Activated CD4-positive, alpha-beta T cell treated with anti-CD3 and anti-CD28 coated beads for 48 hours (primary cell): ENCODE results near the gene UNC45B.
"Not testable (repeated sequence)": the region's sequence is repeated elsewhere in the genome, so short reads cannot be mapped to it uniquely, and the experiment has no call there.

Experiments used
- DNase-seq: peaks from one replicate; pipeline ENCODE4 v3.0.0-alpha.2; 2020

Gene UNC45B

DNA sequence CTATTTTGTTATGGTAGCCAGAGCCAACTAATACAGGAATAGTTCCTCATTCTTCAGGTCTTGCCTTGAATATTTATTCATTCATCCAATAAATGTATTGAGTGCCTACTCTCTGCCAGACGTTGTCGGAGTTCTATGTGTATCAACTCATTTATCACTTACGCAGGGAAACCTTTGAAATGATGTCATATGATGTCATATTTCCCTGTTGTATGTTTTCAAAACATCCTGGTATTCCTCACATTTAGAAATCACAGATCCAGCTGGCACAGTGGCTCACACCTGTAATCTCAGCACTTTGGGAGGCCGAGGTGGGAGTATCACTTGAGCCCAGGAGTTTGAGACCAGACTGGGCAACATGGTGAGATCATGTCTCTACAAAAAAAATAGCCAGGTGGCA is 2.8 kb upstream of the UNC45B start:
- no peak for DNase-seq

DNA sequence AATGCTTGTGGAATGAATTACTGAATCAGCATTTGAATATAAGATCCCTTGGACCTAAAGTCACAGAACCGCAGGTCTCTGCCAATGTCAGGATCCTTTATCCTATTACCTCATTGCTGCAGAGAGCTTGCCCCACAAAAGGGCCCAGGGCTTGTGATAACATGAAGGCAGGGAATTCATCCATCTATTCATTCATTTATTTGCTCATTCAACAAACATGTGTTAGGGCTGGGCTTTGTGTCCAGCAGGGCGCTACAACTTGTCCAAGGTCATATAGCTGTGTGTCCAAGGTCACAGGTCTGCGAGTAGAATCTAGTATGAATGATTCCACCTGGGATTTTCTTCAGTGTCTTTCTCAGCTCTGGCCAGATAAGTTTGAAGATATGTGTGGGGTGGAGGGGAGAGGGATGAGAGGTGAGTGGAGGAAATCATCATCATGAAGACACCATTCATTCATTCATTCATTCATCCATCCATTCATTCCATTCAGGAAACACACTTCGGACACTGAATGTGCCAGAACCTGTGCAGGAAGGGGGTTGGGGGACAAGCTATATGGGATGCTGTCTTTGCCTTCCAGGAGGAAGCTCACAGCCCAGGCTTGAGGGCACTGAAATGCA is 1.3 kb upstream of the UNC45B start:
- DNase-seq, result no peak

DNA sequence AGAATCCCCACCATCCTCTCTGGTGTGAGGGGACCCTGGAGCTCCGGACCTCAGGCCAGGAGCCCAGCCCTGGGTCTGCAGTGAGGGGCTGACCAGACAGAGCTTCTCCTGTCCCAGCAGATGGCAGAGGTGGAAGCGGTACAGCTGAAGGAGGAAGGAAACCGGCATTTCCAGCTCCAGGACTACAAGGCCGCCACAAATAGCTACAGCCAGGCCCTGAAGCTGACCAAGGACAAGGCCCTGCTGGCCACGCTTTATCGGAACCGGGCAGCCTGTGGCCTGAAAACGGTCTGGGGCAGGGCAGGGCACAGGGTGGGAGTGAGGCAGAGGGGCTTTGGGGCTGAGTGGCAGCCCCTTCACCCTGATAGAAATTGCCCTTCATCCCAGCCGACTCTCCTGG is 527 bp downstream of the UNC45B start:
- no peak for DNase-seq

DNA sequence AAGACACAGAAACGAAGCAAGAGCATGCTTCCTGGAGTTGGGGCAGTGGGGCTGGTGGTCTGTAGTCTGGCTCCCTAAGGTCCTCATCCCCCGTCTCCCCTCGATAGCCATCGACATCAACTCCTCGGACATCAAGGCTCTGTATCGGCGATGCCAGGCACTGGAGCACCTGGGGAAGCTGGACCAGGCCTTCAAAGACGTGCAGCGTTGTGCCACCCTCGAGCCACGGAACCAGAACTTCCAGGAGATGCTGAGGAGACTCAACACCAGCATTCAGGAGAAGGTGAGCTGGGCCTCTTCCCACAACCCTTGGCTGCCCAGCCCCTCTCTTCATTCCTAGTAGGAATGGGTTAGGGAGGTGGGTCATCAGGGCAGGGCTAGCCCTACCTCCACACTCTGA is 2.3 kb downstream of the UNC45B start:
- no peak for DNase-seq

DNA sequence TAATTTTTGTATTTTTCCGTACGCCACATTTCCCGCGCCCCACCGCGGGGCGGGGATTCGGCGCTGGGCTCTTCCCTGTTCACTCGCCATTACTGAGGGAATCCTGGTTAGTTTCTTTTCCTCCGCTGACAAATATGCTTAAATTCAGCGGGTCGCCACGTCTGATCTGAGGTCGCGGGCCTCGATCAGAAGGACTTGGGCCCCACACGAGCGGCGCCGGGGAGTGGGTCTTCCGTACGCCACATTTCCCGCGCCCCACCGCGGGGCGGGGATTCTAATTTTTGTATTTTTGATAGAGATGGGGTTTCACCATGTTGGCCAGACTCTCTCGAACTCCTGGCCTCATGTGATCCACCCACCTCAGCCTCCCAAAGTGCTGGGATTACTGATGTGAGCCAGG is 3.5 kb downstream of the UNC45B start:
- DNase-seq, result not testable (repeated sequence)

DNA sequence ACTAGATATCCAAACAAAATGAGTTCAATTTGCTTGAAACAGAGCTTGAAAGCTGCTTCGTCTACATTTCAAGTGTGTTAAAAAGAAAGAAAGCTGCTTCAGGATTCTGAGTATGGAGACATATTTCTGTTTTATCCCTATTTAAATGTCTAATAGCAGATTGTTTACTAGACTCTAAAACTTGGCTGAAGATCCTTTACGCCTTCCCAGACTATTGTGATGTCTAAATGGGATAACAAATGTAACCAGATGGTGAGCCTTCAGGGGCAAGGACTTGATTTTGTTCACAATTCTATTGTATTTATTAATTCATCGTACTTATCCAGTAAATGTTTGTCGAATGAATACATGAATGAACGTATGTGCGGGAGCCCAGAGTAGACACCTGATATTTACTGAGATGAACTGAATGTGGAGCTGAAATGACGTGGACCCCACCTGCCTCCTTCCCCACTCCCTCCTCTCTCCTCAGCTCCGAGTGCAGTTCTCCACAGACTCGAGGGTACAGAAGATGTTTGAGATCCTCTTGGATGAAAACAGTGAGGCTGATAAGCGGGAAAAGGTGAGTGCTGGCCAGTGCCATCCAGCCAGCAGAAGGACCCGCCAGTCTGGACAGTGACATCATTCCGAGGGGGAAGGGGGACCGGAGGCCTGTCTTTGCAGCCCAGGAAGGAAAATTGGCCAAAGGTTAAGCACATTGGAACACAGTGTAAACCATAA is 5.0 kb downstream of the UNC45B start:
- no peak for DNase-seq

DNA sequence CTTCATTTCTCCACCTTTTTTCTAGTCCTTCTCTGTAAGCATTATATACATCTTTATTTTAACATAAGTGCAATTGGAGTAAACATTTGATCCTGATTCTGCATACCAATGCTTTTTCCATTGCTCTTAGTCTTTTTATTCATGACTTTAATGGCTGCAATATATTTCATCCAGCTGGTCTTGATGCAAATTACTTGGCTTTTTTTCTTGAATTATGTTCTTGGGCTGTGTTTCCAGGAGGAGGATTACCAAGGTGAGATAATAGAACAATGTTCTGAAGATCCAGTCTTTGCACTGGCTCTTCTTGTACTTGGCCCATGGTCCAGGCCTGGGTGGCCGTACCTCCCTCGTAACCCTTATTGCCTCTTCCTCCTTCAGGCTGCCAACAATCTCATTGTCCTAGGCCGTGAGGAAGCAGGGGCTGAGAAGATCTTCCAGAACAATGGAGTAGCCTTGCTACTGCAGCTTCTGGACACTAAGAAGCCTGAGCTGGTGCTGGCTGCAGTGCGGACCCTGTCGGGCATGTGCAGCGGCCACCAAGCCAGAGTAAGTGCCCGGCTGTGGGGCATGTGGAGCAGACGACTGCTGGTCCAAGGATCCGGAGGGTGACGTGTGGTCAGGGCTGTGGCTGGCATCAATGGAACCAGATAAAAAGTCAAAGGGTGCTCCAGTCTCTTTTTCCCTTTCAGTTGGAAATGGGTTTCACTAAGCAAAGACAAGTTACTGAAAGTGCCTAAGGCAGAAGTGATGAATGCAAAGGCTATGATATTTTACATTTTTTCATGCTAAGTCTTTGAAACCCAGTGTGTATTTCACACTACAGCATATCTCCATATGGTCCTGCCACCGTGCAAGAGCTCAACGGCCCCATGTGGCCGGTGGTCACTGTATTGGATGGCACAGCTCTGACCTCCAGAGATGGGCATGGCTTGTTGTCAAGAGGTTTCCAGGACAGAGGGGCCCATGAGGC is 6.9 kb downstream of the UNC45B start:
- no peak for DNase-seq

DNA sequence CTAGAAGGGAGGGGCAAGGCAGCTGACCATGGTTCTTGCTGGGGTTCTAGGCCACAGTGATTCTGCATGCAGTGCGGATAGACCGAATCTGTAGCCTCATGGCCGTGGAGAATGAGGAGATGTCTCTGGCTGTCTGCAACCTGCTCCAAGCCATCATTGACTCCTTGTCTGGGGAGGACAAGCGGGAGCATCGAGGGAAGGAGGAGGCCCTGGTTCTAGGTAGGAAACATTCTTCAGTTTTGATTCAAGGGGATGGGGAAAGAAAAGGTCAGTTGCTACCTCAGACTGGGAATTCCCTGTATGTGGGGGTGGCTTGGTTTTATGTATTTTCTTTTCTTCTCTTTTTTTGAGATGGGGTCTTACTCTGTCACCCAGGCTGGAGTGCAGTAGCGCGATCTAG is 7.6 kb downstream of the UNC45B start:
- no peak for DNase-seq

DNA sequence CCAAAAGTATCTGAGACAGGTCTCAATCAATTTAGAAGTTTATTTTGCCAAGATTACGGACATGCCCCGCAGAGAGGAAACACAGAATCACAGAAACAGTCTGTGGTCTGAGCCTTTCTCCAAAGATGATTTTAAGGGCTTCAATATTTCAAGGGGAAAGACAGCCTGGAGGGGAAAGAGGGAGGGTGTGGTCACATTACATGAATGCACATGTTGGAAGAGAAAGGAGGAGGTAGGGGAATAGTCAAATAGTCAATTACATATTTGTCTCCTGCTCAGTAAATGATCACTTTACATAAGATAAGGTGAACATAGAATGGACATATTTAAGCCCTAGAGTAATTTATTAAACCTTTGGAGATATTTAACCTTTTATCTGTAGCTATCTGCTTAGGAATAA is 12.3 kb downstream of the UNC45B start:
- DNase-seq, result no peak

DNA sequence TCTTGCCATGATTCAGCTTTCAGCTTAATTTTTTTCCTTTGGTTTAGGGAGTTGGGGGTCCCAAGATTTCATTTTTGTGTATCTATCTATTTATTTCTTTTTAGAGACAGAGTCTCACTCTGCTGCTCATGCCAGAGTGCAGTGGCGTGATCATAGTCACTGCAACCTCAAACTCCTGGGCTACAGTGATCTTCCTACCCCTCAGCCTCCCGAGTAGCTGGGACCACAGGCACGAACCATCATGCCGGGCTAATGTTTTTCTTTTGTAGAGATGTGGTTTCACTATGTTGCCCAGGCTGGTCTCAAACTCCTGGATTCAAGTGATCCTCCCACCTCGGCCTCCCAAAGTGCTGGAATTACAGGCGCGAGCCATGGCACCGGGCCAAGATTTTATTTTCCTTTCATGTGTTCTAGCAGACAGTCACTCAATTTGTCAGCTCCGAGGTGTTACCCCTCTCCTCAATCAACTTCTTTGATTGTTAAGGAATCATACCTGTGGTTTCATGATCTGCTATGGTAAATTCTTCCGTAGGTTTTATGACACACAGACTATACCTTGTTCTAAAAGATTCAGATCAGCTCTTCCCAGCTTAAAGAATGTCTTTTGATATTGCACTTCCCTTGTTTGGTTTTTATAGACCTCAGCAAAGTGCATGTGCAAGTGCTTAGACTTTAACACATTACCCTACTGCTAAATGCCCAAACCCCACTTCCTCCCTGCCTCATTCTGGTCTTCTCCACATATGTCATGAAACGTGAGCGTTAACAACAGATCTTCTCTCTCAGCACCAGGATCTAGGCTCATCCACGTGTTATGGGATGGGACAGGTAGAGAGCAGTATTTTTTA is 13.0 kb downstream of the UNC45B start:
- peak; percentile 52 for DNase-seq

DNA sequence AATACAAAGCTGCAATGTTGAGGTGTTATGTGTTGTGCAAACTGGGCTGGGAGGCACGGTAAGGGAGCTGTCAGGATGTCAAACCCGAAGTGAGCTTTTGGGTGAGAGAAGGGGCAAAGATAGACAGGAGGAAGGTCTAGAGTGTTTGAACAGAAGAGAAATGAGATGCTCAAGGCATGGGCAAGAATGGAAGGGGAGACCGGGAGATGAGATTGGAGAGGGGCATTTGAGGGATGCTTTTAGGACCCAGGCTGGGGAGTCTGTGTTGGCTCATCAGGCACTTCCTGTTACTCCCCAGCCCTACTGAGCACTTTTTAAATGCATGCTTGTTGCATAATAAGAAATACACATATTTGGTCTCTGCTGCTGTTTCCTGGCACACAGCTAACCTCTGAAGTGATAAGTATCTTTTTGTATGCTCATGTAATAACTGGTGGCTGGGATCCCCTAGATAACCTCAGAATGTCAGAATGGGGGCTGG is 13.7 kb downstream of the UNC45B start:
- no peak for DNase-seq

DNA sequence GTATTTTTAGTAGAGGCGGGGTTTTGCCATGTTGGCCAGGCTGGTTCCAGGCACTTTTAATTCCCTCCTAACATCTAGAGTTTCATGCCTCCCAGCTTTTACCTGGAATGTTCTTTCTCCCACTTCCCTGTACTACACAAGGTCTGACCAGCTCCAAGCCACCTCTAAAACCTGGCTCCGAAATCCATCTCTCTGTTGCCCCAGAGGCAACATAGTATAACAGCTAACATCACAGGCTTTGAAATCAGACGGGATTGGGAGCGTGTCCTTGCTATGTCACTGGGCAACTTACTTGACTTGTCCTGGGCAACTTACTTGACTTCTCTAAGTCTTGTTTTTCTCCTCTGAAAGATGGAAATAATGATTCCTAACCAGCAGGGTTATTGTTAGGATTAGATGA is 15.1 kb downstream of the UNC45B start:
- DNase-seq, result no peak

DNA sequence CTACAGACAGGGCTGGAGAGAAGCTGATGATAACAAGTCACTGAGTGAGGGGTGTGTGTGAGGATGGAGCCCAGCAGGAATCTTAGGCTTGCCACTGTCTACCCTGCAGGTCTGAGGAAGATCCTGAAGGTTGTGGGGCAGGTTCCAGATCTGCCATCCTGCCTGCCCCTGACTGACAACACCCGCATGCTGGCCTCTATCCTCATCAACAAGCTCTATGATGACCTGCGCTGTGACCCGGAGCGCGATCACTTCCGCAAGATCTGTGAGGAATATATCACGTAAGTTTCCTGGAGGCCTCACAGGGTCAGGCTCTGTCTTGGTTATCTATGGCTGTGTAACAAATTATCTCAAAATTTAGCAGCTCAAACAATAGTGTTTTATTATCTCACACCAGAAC is 16.3 kb downstream of the UNC45B start:
- DNase-seq, result no peak

DNA sequence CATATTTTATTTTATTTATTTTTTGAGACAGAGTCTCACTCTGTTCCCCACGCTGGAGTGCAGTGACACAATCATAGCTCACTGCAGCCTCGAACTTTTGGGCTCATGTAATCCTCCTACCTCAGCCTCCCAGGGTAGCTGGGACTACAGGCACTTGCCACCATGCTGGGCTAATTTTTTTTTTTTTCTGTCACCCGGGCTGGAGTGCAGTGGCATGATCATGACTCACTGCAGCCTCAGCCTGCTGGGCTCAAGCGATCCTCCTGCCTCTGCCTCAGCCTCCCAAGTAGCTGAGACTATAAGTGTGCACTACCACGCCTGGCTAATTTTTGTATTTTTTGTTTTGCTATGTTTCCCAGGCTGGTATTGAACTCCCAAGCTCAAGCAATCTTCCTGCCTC is 17.1 kb downstream of the UNC45B start:
- no peak for DNase-seq

DNA sequence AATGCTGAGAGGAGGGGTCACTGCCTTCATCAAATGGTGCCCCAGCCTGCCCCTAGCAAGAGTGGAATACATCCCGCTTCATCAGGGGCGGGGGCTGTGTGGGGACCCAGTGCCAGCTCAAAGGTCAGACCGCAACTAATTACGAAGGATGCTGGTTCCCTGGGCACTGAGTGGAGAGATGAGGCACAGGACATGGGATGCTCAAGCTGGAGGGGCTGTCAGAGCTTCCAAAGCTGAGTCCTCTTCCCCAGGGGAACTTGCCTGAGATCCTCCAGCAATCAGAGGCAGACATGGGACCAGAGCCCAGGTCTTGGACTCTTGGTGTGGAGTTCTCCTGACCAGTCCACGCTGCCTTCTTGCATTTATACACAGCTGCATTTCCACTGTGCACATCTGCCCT is 18.9 kb downstream of the UNC45B start:
- DNase-seq, result no peak

DNA sequence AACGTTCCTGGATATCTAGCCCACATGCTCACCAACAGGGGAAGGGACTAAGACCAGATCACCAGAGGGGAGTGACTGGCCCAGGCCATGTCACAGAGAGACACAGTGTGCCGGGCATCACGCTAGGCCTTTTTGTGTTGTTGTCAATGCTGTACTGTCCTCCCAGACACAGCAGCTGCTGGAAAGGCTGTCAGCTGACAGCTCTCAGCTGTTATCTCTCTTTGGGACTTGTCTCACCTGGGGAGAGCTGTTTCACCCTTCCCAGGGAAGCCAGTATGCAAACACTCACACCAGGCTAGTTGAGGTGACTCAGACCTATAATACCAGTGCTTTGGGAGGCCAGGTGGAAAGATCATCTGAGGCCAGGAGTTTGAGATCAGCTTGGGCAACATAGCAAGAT is 19.4 kb downstream of the UNC45B start:
- DNase-seq, result no peak

DNA sequence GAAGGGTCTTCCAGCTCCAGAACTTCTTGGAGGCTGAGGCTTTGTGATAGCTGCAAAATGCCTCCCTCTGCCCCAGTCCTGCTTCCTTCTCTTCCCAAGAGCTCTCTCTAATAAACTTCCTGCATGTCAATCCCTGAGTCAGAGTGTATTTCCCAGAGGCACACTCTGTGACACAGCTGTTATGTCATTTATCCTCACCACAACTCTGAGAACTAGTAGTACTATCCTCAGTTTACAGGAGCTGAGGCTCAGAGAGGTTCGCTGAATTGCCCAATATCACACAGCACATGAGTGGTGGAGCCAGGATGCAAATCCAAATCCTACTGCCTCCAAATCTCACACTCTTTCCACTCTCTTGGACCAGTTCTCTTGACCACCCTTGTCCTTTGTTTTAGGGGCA is 20.0 kb downstream of the UNC45B start:
- no peak for DNase-seq

DNA sequence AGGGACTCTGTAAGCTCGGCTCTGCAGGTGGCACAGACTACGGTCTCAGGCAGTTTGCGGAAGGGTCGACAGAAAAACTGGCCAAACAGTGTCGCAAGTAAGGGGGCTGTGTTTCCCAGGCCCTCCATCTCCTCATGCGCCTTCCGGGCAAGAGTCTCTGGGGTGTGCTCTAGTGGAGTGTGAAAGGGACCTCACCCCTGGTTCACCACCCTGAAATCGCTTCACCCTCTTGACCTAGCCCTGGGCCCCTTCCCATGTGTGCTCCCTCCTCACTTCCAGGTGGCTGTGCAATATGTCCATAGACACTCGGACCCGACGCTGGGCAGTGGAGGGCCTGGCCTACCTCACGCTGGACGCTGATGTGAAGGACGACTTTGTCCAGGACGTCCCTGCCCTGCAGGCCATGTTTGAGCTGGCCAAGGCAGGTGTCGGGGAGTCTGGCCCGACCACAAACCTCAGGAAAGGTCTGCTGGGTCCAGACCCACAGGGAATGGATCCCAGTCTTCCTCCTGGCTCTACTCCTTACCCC is 22.3 kb downstream of the UNC45B start:
- DNase-seq, result no peak

DNA sequence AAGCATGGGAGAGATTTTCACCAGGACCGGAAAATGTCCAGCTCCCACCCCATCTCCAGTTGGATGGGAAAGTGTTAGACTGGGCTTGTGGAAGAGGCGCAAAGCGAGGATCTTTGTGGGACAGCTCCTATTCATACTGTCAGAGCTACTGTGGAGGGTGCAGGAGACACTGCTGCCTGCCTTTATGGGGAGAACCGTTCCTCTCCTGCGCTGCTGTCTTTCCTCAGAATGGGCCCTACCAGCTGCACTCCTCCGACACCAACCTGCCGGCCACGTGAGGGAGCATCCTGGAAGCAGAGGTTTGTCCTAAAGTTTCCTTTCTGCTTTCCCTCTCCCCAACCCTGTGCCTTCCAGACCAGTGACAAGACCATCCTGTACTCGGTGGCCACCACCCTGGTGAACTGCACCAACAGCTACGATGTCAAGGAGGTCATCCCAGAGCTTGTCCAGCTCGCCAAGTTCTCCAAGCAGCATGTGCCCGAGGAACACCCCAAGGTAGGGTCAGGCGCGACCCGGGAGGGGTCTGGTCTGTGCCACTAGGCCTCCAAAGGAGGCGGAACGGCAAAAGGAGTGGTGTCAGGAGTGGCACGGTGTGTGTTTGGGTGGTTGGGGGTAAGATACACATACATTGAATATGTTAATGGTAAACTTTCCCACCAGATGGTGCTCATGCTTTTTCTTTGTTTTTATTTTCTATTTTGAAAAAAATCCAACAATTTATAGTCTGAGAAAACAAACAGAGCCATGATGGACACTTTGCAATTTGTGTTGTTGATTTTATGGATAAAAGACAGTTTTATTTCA is 23.6 kb downstream of the UNC45B start:
- DNase-seq, result no peak

DNA sequence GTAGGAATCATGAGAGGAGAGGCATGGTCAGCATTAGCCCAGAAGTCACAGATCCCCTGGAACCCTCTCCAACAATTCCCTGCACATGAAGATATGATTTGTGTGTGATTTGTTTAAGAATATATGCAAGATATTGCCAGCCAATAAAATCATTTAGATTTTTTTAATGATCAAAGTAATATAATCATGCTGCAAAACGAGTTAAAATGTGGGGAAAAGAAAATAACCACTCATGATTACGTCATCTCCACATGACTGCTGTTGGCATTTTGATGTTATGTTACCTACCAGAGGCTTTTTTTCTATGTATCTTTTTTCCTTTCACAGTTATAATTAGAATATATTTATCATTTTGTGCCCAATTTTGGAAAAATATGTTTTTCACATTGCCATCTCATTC is 24.2 kb downstream of the UNC45B start:
- DNase-seq, result no peak

DNA sequence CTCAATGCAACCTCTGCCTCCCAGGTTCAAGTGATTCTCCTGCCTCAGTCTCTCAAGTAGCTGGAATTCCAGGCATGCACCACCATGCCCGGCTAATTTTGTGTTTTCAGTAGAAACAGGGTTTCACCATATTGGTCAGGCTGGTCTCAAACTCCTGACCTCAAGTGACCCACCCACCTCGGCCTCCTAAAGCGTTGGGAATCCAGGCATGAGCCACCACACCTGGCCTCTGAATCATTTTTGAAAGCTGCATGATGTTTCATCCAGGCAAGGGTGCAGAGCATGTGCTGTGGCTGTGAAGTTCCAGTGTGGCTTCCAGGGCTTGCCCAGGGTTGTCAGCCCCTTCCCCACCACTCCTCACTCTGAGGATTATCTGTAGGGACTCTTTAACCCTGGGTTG is 24.7 kb downstream of the UNC45B start:
- not testable (repeated sequence) for DNase-seq
